ENCODE data around the gene BCLAF3.

DNA sequence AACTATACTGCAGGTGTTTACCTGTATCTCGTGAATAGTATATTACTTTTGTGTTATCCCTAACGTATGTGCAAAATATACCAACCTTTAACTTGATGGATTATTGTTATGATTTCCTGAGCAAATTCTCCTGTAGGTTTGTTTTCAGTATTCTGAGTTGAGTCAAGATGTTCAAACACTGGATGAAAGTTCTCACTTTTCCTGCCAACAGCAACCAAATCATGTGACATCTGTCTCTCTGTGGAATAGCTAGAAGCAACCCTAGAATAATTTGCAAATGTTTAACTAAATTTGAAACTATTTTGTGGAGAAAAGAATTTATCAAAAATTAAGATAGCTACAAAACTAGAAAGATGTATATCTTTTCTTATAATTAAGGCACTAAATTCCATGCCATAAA is 35.6 kb downstream of the BCLAF3 start:
- no peak for TF ChIP-seq EZH2 (IDR thresholded peaks at IDR 0.05; ENCODE audit: insufficient read depth, poor library complexity, severe bottlenecking)
- TF ChIP-seq EZH2phosphoT487 (IDR thresholded peaks at IDR 0.05; ENCODE audit: insufficient read depth, low read depth), result no peak
